Caco-2 (cell line): ENCODE results near the gene HOXA6. TPM values are rescaled to one million over a fixed set of nuclear protein-coding genes. Genes with fewer than 3 reads are reported as not detected.

ENCODE experiments used
- BruUV-seq: library from RNA; stranded (reverse); fragments of 400-500 nt; replicated peaks from 2 replicates; lab custom pipeline; 2021; lab: Mats Ljungman, UMichigan
- CTCF ChIA-PET: fragments of 300-600 bp; sonication (Branson Sonifier 250); formaldehyde crosslinking; loops from one replicate; lab custom pipeline; 2022; ENCODE audit warnings: antibody characterized with exemption; lab: Charles Lee
- POLR2A ChIA-PET: fragments of 300-600 bp; sonication (Branson Sonifier 250); formaldehyde crosslinking; loops from one replicate; lab custom pipeline; 2022; ENCODE audit warnings: antibody characterized with exemption; lab: Charles Lee
- DNase-seq, 2 experiments: peaks; one replicate each; pipeline versions ENCODE4 v3.0.0 to v3.0.0-alpha.2; 2020 to 2022
- H3K27me3 ChIP-seq: replicated peaks from 2 replicates; pipeline ENCODE4 v1.6.0; 2011; ENCODE audit warnings: low read length; ENCODE audit not compliant: control insufficient read depth, insufficient read depth
- H3K36me3 ChIP-seq: 2 replicates; pipeline ENCODE4 v1.5.1; 2011; ENCODE audit warnings: low read length; ENCODE audit not compliant: control insufficient read depth, insufficient read depth
- H3K4me1 ChIP-seq: fragments of 250-450 bp; sonication (Bioruptor Pico); 2 replicates; pipeline ENCODE4 v1.5.1; 2020; ENCODE audit warnings: mild to moderate bottlenecking
- H3K4me3 ChIP-seq: 2 replicates; pipeline ENCODE4 v1.5.1; 2011; ENCODE audit warnings: low read depth, mild to moderate bottlenecking, control low read depth, low read length
- H3K9me3 ChIP-seq: fragments of 250-450 bp; sonication (Bioruptor Pico); 2 replicates; pipeline ENCODE4 v1.5.1; 2020; ENCODE audit warnings: mild to moderate bottlenecking, moderate library complexity
- H3K27ac Mint-ChIP-seq: one replicate; pipeline ENCODE4 v1.8.0; 2022; ENCODE audit warnings: mixed read lengths; ENCODE audit not compliant: unreplicated experiment
- H3K27me3 Mint-ChIP-seq: one replicate; pipeline ENCODE4 v1.8.0; 2022; ENCODE audit warnings: mixed read lengths; ENCODE audit not compliant: insufficient read depth, unreplicated experiment
- H3K36me3 Mint-ChIP-seq: one replicate; pipeline ENCODE4 v1.8.0; 2022; ENCODE audit warnings: mild to moderate bottlenecking, mixed read lengths; ENCODE audit not compliant: insufficient read depth, unreplicated experiment
- H3K4me1 Mint-ChIP-seq: one replicate; pipeline ENCODE4 v1.8.0; 2022; ENCODE audit warnings: low read depth, mixed read lengths; ENCODE audit not compliant: unreplicated experiment
- H3K4me3 Mint-ChIP-seq: one replicate; pipeline ENCODE4 v1.8.0; 2022; ENCODE audit warnings: mild to moderate bottlenecking, moderate library complexity, mixed read lengths; ENCODE audit not compliant: unreplicated experiment
- H3K9me3 Mint-ChIP-seq: one replicate; pipeline ENCODE4 v1.8.0; 2022; ENCODE audit warnings: mixed read lengths; ENCODE audit not compliant: unreplicated experiment
- CTCF ChIP-seq, 2 experiments: fragments of 200-600 bp in 1 of 2; IDR thresholded peaks; 1 replicate in 1 of 2; 2 replicates in 1 of 2; pipeline versions ENCODE4 v1.5.1 to v1.8.0; 2011 to 2022; ENCODE audit warnings: antibody characterized with exemption in 1 of 2, control low read depth in 1 of 2, inconsistent platforms in 1 of 2, low read depth in 1 of 2, low read length in 1 of 2, mild to moderate bottlenecking in 1 of 2, moderate library complexity in 1 of 2; ENCODE audit not compliant: insufficient read depth in 1 of 2, severe bottlenecking in 1 of 2, unreplicated experiment in 1 of 2
- intact Hi-C: fragments of 100-400 bp; cut with micrococcal nuclease; formaldehyde crosslinking; loops from one replicate; pipeline ENCODE4 v1.10.0; 2022; ENCODE audit not compliant: unreplicated experiment
- total RNA-seq: library from RNA; stranded (reverse); gene quantifications from 2 replicates; pipeline ENCODE4 v1.2.3, GENCODE V29; 2022

Gene HOXA6
- total RNA-seq, 1 experiment from 2014 or later = 5.6 TPM

- Histone ChIP-seq H3K9me3 (no peaks in the 10 kb centered on the region), H3K4me3 (no peak overlapping the region), H3K27me3 (no peaks in the 10 kb centered on the region), H3K4me1 (peaks cover 29% of the 10 kb centered on the region), H3K36me3 (no peaks in the 10 kb centered on the region)
- DNase-seq = no peak
- no peak overlapping the region for H3K27ac Mint-ChIP-seq
- H3K4me3 Mint-ChIP-seq = no peak overlapping the region
- H3K36me3 Mint-ChIP-seq = no peaks in the 10 kb centered on the region
- H3K4me1 Mint-ChIP-seq = peaks cover 27% of the 10 kb centered on the region
- no TSS peak for BruUV-seq
- H3K27me3 Mint-ChIP-seq = no peaks in the 10 kb centered on the region
- no peak for TF ChIP-seq CTCF (IDR thresholded peaks at IDR 0.05; ENCODE audit: insufficient read depth in 1 of 2, low read depth in 1 of 2, low read length in 1 of 2, severe bottlenecking in 1 of 2, unreplicated experiment in 1 of 2)
- ChIA-PET POLR2A (no interaction called here), CTCF (interaction anchor here (0.8 kb wide), 1 partner anchor 28 kb away, joined by 3 read pairs; no protein-coding TSS in a partner anchor)
- H3K9me3 Mint-ChIP-seq = no peaks in the 10 kb centered on the region
- intact Hi-C loops = no loop called here
Observed at GRCh38 chr7:27132978-27133377, 14.6 kb downstream of the HOXA6 start.

- no peaks in the 10 kb centered on the region for H3K27me3 Mint-ChIP-seq
- POLR2A ChIA-PET = interaction anchor here (2.2 kb wide), 1 partner anchor 18 kb away, joined by 19 read pairs; no protein-coding TSS in a partner anchor
- intact Hi-C loops = no loop called here
- CTCF ChIA-PET = no interaction called here
- Histone ChIP-seq H3K9me3 (no peaks in the 10 kb centered on the region), H3K4me1 (peaks cover 29% of the 10 kb centered on the region), H3K4me3 (no peak overlapping the region), H3K36me3 (no peaks in the 10 kb centered on the region), H3K27me3 (no peaks in the 10 kb centered on the region)
- BruUV-seq = no TSS peak
- H3K36me3 Mint-ChIP-seq = no peaks in the 10 kb centered on the region
- peak overlapping the region; percentile 22 for H3K4me3 Mint-ChIP-seq
- peaks cover 27% of the 10 kb centered on the region for H3K4me1 Mint-ChIP-seq
- no peak for TF ChIP-seq CTCF (IDR thresholded peaks at IDR 0.05; ENCODE audit: insufficient read depth in 1 of 2, low read depth in 1 of 2, low read length in 1 of 2, severe bottlenecking in 1 of 2, unreplicated experiment in 1 of 2)
- no peaks in the 10 kb centered on the region for H3K9me3 Mint-ChIP-seq
- DNase-seq = no peak
- no peak overlapping the region for H3K27ac Mint-ChIP-seq
Observed at GRCh38 chr7:27132214-27132613, 15.4 kb downstream of the HOXA6 start.

- H3K36me3 ChIP-seq = no peaks in the 10 kb centered on the region
- H3K27me3 ChIP-seq = no peaks in the 10 kb centered on the region
- H3K9me3 ChIP-seq = no peaks in the 10 kb centered on the region
- H3K4me1 Mint-ChIP-seq = peaks cover 27% of the 10 kb centered on the region
- peak overlapping the region; percentile 76 for H3K4me3 Mint-ChIP-seq
- H3K4me3 ChIP-seq = peak overlapping the region; percentile 53
- H3K27ac Mint-ChIP-seq = peak overlapping the region; percentile 57
- TF ChIP-seq CTCF (IDR thresholded peaks at IDR 0.05; ENCODE audit: insufficient read depth in 1 of 2, low read depth in 1 of 2, low read length in 1 of 2, severe bottlenecking in 1 of 2, unreplicated experiment in 1 of 2) = no peak
- intact Hi-C loops = loop anchor here (2.0 kb wide), 1 partner anchor 17 kb away; no protein-coding TSS in a partner anchor
- CTCF ChIA-PET = interaction anchor here (0.6 to 1.4 kb wide), 5 partner anchors 20 to 274 kb away, joined by 3 to 9 read pairs (median 3); partner anchors contain the start of gene HOXA7
- H3K27me3 Mint-ChIP-seq = no peaks in the 10 kb centered on the region
- peaks cover 29% of the 10 kb centered on the region for H3K4me1 ChIP-seq
- POLR2A ChIA-PET = interaction anchor here (0.6 to 2.2 kb wide), 7 partner anchors 9 to 77 kb away, joined by 3 to 19 read pairs (median 3); no protein-coding TSS in a partner anchor
- H3K9me3 Mint-ChIP-seq = no peaks in the 10 kb centered on the region
- TSS peak; percentile 46 for BruUV-seq
- DNase-seq = no peak
- no peaks in the 10 kb centered on the region for H3K36me3 Mint-ChIP-seq
Observed at GRCh38 chr7:27131390-27131819, 16.2 kb downstream of the HOXA6 start.
